Prostate gland (tissue), 2 donors: ENCODE results near the gene HTRA2.

Experiments
- POLR2A ChIP-seq: fragments of 450-650 bp; IDR thresholded peaks from one replicate; pipeline ENCODE4 v1.6.1; 2016; ENCODE audit warnings: antibody characterized with exemption, mild to moderate bottlenecking
- TF ChIP-seq, protein P1 (sequence below), 4 experiments: fragments of 200-600 bp in 2 of 4; fragments of 450-650 bp in 2 of 4; sonication (generic) in 2 of 4; IDR thresholded peaks; 1 replicate in 3 of 4; 2 replicates in 1 of 4; pipeline ENCODE4 v1.5.1; 2016 to 2019; ENCODE audit warnings: antibody characterized with exemption in 4 of 4, mild to moderate bottlenecking in 2 of 4, moderate library complexity in 2 of 4

DNA sequence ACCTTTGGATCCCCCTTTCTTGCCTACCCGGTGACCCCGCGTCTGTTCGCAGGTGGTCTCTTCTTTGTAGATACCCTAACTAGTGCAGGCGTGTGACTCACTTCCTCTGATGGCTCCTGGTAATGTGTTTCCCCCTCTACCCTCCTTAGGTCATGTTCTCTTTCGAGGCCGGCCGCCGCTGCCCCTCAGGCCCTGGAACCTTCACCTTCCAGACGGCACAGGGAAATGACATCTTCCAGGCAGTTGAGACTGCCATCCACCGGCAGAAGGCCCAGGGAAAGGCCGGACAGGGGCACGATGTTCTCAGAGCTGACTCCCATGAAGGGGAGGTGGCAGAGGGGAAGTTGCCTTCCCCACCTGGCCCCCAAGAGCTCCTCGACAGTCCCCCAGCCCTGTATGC, 26.4 kb downstream of the HTRA2 start:
- no peak for TF ChIP-seq POLR2A
- TF ChIP-seq, protein P1, sequence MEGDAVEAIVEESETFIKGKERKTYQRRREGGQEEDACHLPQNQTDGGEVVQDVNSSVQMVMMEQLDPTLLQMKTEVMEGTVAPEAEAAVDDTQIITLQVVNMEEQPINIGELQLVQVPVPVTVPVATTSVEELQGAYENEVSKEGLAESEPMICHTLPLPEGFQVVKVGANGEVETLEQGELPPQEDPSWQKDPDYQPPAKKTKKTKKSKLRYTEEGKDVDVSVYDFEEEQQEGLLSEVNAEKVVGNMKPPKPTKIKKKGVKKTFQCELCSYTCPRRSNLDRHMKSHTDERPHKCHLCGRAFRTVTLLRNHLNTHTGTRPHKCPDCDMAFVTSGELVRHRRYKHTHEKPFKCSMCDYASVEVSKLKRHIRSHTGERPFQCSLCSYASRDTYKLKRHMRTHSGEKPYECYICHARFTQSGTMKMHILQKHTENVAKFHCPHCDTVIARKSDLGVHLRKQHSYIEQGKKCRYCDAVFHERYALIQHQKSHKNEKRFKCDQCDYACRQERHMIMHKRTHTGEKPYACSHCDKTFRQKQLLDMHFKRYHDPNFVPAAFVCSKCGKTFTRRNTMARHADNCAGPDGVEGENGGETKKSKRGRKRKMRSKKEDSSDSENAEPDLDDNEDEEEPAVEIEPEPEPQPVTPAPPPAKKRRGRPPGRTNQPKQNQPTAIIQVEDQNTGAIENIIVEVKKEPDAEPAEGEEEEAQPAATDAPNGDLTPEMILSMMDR (IDR thresholded peaks at IDR 0.05) = no peak
